ENCODE data around the gene AKT3. TPM values are rescaled to one million over a fixed set of nuclear protein-coding genes. Genes with fewer than 3 reads are reported as not detected.

Gene AKT3
- total and polyA plus RNA-seq, 8 donors = 4.2 to 24.1 (median 11.6) TPM

DNA sequence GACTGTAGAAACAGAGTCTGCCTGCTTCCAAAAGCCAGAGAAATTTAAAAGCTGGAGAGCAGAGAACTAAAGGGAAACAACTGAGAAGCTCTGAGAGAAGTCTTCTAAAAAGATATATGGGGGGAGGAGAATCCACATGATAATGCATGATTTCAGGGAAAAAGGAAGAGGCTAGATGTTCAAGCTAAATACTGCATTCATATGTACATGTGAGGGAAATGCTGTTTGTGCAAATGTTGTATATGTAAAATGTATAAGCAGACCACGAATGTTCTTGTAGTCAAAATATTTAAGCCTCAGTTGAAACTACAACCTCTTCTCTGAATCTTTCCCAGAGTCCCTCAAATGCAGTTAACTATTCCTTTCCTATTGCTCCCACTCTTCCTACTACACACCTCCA is 79.2 kb downstream of the AKT3 start:
- H3K27me3 ChIP-seq = no peaks in the 10 kb centered on the region
- H3K9me3 ChIP-seq = no peaks in the 10 kb centered on the region
- no peak for ATAC-seq
- TF ChIP-seq, protein P1, sequence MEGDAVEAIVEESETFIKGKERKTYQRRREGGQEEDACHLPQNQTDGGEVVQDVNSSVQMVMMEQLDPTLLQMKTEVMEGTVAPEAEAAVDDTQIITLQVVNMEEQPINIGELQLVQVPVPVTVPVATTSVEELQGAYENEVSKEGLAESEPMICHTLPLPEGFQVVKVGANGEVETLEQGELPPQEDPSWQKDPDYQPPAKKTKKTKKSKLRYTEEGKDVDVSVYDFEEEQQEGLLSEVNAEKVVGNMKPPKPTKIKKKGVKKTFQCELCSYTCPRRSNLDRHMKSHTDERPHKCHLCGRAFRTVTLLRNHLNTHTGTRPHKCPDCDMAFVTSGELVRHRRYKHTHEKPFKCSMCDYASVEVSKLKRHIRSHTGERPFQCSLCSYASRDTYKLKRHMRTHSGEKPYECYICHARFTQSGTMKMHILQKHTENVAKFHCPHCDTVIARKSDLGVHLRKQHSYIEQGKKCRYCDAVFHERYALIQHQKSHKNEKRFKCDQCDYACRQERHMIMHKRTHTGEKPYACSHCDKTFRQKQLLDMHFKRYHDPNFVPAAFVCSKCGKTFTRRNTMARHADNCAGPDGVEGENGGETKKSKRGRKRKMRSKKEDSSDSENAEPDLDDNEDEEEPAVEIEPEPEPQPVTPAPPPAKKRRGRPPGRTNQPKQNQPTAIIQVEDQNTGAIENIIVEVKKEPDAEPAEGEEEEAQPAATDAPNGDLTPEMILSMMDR (IDR thresholded peaks at IDR 0.05) = no peak
- no peak overlapping the region for H3K4me3 ChIP-seq
- FAIRE-seq = no peak
- intact Hi-C loops (cut with DNase I) = no loop called here
- no peaks in the 10 kb centered on the region for H3K36me3 ChIP-seq
- no peak for DNase-seq
- no peaks in the 10 kb centered on the region for H3K4me1 ChIP-seq
- no peak overlapping the region for H3K27ac ChIP-seq
- WGBS, 2 donors = 50 to 61% methylated on average over 1 of the region's 1 CpG

DNA sequence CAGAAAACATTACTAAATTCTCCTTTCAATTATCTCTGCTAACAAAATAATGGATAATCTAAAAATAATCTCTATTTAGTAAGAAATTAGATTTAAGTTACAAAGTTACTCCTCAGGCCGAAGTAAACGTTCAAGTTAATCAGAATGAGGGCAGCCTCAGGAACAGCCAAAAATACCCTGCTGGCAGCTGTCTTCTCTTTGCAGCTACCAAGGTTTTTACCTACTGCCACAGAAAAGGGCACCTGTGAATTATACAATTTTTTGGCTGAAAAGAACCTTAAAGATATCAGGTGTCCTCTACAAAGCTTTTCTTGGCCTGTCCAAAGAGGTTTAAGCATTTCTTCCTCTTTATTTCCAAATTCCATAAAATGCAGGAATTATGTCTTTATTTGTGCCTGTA is 84.4 kb downstream of the AKT3 start:
- Histone ChIP-seq H3K27me3 (no peaks in the 10 kb centered on the region), H3K4me3 (no peak overlapping the region), H3K36me3 (no peaks in the 10 kb centered on the region), H3K9me3 (no peaks in the 10 kb centered on the region), H3K4me1 (no peaks in the 10 kb centered on the region), H3K27ac (no peak overlapping the region)
- WGBS, 2 donors = 43 to 49% methylated on average over 2 of the region's 2 CpGs
- TF ChIP-seq, protein P1 (IDR thresholded peaks at IDR 0.05) = no peak
- DNase-seq (no peak), ATAC-seq (no peak), FAIRE-seq (no peak)
- intact Hi-C loops (cut with DNase I) = no loop called here

DNA sequence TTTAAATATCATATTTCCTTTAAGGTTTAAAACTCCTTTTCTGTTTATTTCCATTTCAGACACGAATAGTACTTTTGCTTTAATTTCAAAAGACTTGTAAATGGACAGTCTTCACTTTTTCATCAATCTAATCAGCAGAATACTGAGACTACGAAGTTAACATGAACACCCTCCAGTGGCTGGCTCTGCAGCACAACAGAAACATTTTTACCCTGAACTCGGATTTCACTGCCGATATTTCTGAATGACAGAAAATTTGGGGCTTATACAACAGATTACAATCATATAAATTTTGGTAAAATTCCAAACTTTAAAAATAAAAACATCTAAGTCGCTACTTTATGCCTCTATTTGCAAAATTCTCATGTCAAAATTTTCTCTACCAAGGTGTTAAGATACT is 86.2 kb downstream of the AKT3 start:
- Histone ChIP-seq H3K27ac (no peak overlapping the region), H3K36me3 (no peaks in the 10 kb centered on the region), H3K9me3 (no peaks in the 10 kb centered on the region), H3K4me1 (no peaks in the 10 kb centered on the region), H3K4me3 (no peak overlapping the region), H3K27me3 (no peaks in the 10 kb centered on the region)
- FAIRE-seq (no peak), ATAC-seq (no peak), DNase-seq (no peak)
- intact Hi-C loops (cut with DNase I) = no loop called here
- WGBS, 2 donors = 62 to 72% methylated on average over 5 of the region's 5 CpGs
- TF ChIP-seq, protein P1 (IDR thresholded peaks at IDR 0.05) = no peak

DNA sequence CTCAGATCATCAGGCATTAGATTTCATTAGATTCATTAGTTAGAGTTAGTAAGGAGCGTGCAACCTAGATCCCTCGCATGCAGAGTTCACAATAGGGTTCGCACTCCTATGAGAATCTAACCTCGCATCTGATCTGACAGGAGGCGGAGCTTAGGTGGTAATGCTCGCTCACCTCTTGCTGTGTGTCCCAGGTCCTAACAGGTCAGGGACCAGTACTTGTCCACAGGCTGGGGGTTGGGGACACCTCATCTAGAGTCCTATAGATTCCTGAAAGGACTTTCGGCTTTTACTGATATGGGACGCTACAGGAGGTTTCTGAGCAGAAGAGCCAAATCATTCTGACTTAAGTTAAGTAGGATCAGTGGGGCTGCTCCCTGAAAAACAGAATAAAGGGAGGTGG is 91.4 kb downstream of the AKT3 start:
- intact Hi-C loops (cut with DNase I) = loop anchor here in 1 of 3 donors (10.0 kb wide), 1 partner anchor 414 kb away; no protein-coding TSS in a partner anchor
- 89 to 93% methylated on average over 8 of the region's 8 CpGs for WGBS, 2 donors
- Histone ChIP-seq H3K4me1 (no peaks in the 10 kb centered on the region), H3K4me3 (no peak overlapping the region), H3K27ac (no peak overlapping the region), H3K9me3 (no peaks in the 10 kb centered on the region), H3K27me3 (no peaks in the 10 kb centered on the region), H3K36me3 (no peaks in the 10 kb centered on the region)
- no peak for DNase-seq
- TF ChIP-seq, protein P1 (IDR thresholded peaks at IDR 0.05) = no peak
- FAIRE-seq = no peak
- ATAC-seq = no peak

DNA sequence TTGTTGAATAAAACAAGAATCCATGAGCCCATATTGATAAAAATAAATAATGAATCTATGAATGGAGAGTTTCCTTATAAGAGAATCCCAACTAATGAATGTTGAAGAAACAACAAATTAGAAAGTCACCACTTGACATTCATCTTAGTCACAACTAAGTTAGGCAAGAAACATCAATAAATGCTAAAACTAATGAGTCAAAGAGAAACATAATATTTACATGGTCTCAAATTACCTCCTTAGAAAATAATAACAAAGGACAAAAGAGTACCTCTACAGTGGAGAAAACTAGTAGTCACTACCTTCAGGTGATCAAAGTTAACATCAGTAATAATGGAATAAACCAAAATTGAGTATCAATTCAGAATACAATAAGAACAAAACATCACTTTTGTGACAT is 93.5 kb downstream of the AKT3 start:
- Histone ChIP-seq H3K4me1 (no peaks in the 10 kb centered on the region), H3K9me3 (no peaks in the 10 kb centered on the region), H3K27ac (no peak overlapping the region), H3K36me3 (no peaks in the 10 kb centered on the region), H3K4me3 (no peak overlapping the region), H3K27me3 (no peaks in the 10 kb centered on the region)
- DNase-seq (no peak), FAIRE-seq (no peak), ATAC-seq (no peak)
- TF ChIP-seq, protein P1 (IDR thresholded peaks at IDR 0.05) = no peak
- intact Hi-C loops (cut with DNase I) = loop anchor here in 1 of 3 donors (10.0 kb wide), 1 partner anchor 412 kb away; no protein-coding TSS in a partner anchor

Measured in pancreas (tissue), 10 donors.